GM19099 (cell line): ENCODE data around the gene SFRP4.
A peak's percentile ranks its signal among the peaks of the same experiment; 100 is the strongest.

ENCODE experiments used
- POLR2A ChIP-seq: IDR thresholded peaks from 3 replicates; pipeline ENCODE4 v1.6.1; 2011; ENCODE audit warnings: low read depth; ENCODE audit not compliant: insufficient read length; ENCODE audit errors: extremely low read depth

SFRP4 gene

GRCh38 chr7:37932543-37932942 is 15.9 kb upstream of the SFRP4 start:
- TF ChIP-seq POLR2A = no peak

- TF ChIP-seq POLR2A = no peak
These were observed 13.8 kb upstream of the SFRP4 start for GRCh38 chr7:37930226-37930948.

- no peak for TF ChIP-seq POLR2A
These were observed 12.3 kb upstream of the SFRP4 start for GRCh38 chr7:37928878-37929277.

GRCh38 chr7:37927773-37928444 is 11.3 kb upstream of the SFRP4 start:
- no peak for TF ChIP-seq POLR2A

GRCh38 chr7:37925620-37926019 is 9.0 kb upstream of the SFRP4 start:
- no peak for TF ChIP-seq POLR2A

- TF ChIP-seq POLR2A = no peak
These were observed 7.9 kb upstream of the SFRP4 start for GRCh38 chr7:37924491-37925041.

GRCh38 chr7:37923996-37924395 is 7.4 kb upstream of the SFRP4 start:
- TF ChIP-seq POLR2A = no peak

- no peak for TF ChIP-seq POLR2A
These were observed 5.3 kb upstream of the SFRP4 start for GRCh38 chr7:37921876-37922275.

GRCh38 chr7:37920849-37921805 is 4.5 kb upstream of the SFRP4 start:
- peak; percentile 41 for TF ChIP-seq POLR2A

GRCh38 chr7:37920305-37920848 is 3.8 kb upstream of the SFRP4 start, which contains the start of gene EPDR1:
Gene EPDR1 (plus strand): TSS chr7:37920640. CDS start chr7:37920940, 300 bp downstream.
- peak; percentile 52 for TF ChIP-seq POLR2A

- TF ChIP-seq POLR2A = no peak
These were observed 1.9 kb upstream of the SFRP4 start for GRCh38 chr7:37918526-37918925.

GRCh38 chr7:37916017-37916672 is 472 bp downstream of the SFRP4 start:
- no peak for TF ChIP-seq POLR2A

- no peak for TF ChIP-seq POLR2A
These were observed 1.2 kb downstream of the SFRP4 start for GRCh38 chr7:37915438-37915837.

GRCh38 chr7:37912756-37913155 is 3.9 kb downstream of the SFRP4 start:
- TF ChIP-seq POLR2A = no peak
